Hematopoietic multipotent progenitor cell (in vitro differentiated cells): ENCODE data around the gene NFS1. TPM values are rescaled to one million over a fixed set of nuclear protein-coding genes. Genes with fewer than 3 reads are reported as not detected.
"Not testable (repeated sequence)": the region's sequence is repeated elsewhere in the genome, so short reads cannot be mapped to it uniquely, and the experiment has no call there.

Experiments used
- DNase-seq, 3 donors: peaks; one replicate each; pipeline ENCODE4 v3.0.0-alpha.2; 2011 to 2015; ENCODE audit warnings: low read depth in 2 of 3, low spot score in 2 of 3
- total RNA-seq: library from RNA; depleted of rRNA; stranded (reverse); fragments of >200 nt; gene quantifications from one replicate; pipeline ENCODE4 v1.2.3, GENCODE V29; 2012

NFS1 gene
- total RNA-seq, 1 donor: 25.0 TPM

- not testable (repeated sequence) for DNase-seq
Observed at GRCh38 chr20:35685368-35685767, 13.8 kb downstream of the NFS1 start.

DNA sequence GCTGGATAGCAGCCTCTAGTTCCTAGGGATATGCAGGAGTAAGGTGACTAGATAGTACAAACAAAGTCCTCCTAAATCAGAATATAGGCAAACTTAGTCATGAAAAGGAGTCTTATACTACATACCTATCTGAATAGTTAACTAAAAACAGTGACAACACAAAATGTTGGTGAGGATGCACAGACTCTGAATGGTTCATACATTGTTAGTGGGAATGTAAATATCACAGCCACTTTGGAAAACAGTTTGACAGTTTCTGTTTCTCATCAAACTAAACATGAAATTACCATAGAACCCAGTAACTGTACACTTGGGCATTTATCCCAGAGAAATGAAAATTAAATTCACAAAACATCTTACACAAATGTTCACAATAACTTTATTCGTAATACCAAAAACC is 17.2 kb downstream of the NFS1 start:
- no peak for DNase-seq

DNA sequence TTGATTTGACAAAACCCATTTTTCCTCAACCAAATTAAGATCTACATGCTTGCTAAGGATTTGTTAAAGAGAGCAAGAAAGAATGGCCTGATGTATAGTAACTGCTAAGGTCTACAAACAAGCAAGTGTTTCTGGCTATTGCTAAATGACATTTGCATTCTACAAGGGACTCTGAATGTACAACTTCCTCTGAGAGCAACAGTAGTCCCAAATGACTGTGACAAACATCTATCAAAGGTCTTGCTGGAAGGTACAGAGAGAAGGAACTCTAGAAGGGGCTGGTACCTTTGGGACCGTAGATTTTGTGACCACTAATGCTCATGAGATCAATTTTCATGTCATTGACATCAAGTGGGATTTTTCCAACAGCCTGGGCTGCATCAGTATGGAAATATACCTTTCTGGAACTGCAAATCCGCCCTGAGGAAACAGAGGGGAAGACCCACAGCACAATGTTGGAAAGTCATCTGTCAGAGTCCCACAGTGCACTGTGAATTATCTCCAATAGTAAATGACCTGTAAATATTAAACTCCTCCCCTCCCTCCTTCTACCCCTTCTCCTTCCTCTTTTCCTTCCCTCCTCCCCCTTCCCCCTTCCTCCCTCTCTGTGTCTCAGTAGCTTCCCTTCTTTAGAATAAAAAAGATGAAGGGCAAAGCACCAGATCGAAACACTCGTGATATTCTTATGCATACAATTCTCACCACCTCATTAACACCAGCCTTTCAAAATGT is 18.5 kb downstream of the NFS1 start:
- DNase-seq: peak in 2 of 3 donors; percentile 43 to 66

DNA sequence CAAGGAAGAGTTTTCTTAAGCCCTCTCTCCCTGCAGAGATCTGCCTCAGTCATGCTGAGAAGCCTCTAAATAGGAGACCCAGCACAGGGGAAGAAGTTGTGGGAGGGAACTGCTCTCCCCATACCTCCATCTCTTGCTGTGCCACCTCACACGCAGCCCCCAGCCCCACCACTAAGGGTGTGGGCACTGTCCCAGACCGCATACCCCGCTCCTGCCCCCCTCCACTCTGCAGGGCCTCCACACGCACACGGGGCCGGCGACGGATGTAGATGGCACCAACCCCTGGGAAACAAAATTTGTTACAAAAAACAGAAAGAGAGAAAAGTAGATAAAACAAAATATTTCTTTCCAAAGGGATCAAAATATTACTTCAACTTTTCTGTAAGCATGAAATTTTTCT is 24.2 kb downstream of the NFS1 start:
- DNase-seq: no peak

GRCh38 chr20:35673884-35674283 is 25.3 kb downstream of the NFS1 start:
- DNase-seq: no peak

GRCh38 chr20:35669681-35670080 is 29.5 kb downstream of the NFS1 start:
- DNase-seq: no peak

DNA sequence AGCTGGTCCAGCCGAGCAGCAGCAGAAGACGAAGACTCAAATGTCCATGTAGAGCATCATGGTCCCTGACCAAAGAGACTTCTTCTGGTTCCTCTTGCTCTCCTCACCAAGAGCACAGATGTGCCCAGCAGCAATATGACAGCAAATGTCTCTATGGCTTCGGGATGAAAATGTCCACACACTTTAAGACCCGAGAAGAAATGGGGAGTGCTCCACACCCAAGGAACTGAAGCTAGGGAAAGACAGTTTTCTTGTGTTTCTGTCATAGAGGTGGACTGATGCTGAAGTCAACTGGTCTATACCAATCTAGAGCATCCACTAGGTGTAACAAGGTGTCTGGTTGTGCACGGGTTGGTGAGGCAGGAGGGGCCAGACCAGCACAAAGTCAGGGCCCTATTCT is 29.9 kb downstream of the NFS1 start:
- DNase-seq: no peak

- DNase-seq: no peak
Observed at GRCh38 chr20:35665949-35666288, 33.2 kb downstream of the NFS1 start.

GRCh38 chr20:35664466-35665206 is 34.5 kb downstream of the NFS1 start, which contains the start of the genes CPNE1 and RBM12:
CPNE1 (minus strand) TSS chr20:35664900; CDS start chr20:35632923, 31,977 bp downstream.
RBM12 (minus strand) TSS chr20:35664900; CDS start chr20:35655322, 9,578 bp downstream.
- DNase-seq: peak; percentile 86 to 96 (median 94)

GRCh38 chr20:35663516-35664465 is 35.4 kb downstream of the NFS1 start:
- peak; percentile 41 to 64 (median 60) for DNase-seq

DNA sequence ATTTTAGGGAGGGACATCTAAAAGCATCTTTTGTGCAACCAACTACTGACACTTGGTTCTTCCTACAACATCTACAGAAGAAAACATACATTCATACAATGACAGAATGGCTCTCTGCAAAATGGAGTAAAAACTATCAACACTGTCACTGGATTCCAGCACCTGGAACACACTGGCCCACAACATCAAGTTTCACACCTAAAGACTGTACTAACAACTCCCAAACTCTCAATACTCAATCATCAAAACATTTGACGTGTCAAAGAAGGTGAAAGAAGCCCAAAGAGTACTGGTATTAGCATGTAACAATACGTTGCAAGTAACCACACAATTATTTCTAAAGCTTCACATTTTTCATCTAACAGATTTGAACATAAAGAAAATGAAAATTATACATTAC is 36.6 kb downstream of the NFS1 start:
- no peak for DNase-seq

DNA sequence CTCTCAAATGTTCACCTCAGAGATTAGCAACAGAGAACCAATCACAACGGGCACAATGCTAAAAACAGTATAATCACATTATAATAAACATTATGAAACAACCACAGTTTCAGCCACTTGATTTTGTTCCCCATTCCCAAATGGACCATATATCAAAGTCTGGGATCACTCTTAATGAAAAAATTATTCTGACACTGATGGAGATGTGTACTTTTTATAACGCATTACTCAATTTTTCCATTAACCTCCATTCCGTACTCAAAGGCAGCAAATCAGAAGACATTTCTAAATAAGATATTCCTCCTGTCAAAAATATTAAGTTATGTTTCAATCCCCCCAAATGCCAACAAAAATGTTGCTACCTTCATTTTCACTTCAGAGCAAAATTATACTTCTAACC is 37.2 kb downstream of the NFS1 start:
- DNase-seq: no peak

DNA sequence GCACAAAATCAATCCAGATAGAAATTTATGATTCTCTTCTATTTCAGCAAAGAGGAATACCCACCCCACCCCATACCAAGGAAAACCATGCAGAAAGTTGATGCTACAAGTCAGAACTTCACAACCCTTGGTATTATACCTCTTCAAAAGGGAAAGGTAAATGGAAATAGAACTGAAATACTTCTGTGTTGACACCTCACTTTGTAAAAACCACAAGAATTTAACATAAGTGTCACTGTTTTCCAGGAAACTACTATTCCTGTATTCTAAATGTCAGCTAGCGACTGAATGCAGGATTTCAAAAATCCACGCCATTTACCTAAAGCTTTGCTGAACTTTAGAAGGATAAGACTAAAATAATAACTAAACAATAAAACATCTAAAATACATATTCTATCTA is 38.1 kb downstream of the NFS1 start:
- DNase-seq: no peak

DNA sequence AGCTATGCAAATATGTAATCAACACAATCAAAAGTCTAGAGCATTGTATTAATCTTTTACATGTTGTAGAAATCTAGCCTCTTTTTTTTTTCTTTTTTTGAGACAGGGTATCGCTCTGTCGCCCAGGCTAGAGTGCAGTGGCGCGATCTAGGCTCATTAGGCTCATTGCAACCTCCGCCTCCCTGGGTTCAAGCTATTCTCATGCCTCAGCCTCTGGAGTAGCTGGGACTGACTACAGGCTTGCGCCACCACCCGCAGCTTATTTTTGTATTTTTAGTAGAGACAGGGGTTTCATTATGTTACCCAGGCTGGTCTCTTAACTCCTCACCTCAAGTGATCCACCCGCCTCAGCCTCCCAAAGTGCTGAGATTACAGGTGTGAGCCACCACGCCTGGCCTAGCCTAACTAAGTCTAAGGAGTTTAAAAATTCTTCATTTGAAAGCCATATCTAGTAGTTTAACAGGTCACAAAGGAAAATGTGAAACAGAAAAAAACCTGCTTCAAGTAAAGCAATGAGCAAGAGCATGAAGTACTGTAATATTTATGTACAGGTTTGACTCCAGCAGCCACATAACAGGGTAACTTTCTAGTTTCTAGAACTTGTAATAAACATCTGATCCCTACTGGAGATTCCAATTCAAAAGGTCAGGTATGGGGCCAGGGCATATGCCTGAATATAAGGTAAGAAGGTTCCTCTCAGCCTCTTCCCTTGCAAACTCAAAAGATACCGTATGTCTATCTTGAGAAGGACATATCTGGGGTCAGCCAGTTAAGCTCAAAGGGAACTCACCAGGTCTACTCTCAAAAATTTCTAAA is 38.8 kb downstream of the NFS1 start:
- no peak for DNase-seq

- peak in 2 of 3 donors; percentile 5 for DNase-seq
Observed at GRCh38 chr20:35657271-35657670, 41.9 kb downstream of the NFS1 start.

GRCh38 chr20:35654415-35654814 is 44.7 kb downstream of the NFS1 start:
- no peak for DNase-seq

DNA sequence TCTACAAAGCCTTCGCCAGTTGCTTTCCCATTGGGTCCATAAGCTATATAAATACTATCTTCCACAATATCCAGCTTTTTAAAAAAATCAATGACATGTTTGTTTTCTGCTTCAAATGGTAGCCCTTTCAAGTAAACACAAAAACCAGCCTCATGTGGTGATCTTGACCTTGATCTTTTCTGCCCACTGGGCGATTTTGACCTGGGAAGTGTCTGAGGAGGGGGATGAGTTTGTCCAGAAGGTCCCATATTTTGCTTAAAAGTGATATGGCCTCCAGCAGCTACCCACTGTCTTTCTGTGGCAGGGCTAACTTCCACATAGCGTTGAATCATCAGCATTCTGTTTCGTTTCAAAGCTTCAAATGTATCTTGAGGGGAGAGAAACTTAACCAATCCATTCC is 45.3 kb downstream of the NFS1 start:
- no peak for DNase-seq

GRCh38 chr20:35653430-35653734 is 45.8 kb downstream of the NFS1 start:
- no peak for DNase-seq

DNA sequence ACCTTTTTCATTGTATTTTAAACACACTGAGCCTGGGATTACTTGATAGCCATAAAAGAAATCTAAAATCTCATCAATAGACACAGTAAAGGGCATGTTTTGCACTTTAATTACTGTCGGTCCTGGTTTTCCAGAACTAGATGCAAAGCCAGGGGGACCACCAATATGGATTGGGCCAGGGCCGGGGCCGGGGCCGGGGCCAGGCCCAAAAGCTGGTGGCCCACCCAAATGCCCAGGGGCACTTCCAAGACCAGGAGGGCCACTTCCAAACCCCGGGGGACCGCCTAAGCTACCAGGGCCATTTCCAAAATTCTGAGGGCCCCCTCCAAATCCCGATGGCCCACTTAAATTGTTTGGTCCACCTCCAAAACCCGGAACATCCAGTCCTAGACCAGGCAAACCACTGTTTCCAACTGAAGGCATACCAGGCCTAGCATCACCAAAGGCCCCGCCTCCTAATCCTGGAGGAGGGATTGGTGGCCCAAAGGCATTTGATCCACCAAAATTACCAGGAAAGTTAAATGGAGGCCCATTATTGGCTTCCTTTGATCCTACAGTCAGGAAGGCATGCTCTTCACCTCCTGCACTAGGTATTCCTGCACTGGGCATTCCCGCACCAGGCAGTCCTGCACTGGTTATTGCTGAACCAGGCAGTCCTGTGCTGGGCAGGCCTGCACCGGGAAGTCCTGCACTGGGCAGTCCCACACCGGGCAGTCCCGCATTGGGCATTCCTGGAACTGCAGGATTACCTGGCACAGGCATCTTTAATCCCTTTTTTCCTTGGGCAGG is 46.3 kb downstream of the NFS1 start:
- DNase-seq: no peak

DNA sequence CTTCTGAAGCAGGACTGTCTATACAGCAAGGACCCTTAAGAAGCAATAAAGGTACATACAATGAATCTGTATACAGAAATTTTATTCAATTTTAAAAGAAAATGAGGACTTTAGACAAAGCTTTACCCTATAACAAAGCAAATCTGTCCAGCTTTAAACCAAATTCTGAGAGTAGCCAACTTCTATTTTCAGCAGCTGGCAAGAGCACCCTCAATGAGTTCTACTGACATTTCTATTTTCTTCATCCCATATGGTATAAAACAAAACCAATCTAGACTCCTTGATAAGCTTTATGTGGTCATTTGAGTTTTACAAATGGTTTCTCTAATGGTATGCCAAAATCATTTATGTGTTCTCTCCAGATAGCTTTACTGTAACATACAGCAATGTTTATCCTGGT is 47.2 kb downstream of the NFS1 start:
- DNase-seq: no peak
